DND-41 (cell line): ENCODE measurements around the gene CYP1A1.

Experiments
- ATAC-seq: fragments of 200-7000 bp; cut with Tn5 transposase; 3 replicates; pipeline ENCODE4 v1.9.1; 2021; ENCODE audit warnings: low read depth; ENCODE audit not compliant: insufficient read depth
- DNase-seq: peaks from one replicate; pipeline ENCODE4 v3.0.0-alpha.2; 2020
- H2AFZ ChIP-seq: 2 replicates; pipeline ENCODE4 v1.6.0; 2012; ENCODE audit warnings: low read depth, low read length
- H3K27ac ChIP-seq: 2 replicates; pipeline ENCODE4 v1.5.1; 2012; ENCODE audit warnings: low read length, inconsistent platforms
- H3K27me3 ChIP-seq: fragments of 200-600 bp; sonication (generic); 2 replicates; pipeline ENCODE4 v1.6.0; 2012; ENCODE audit warnings: low read length, mild to moderate bottlenecking, inconsistent platforms; ENCODE audit not compliant: insufficient read depth, poor library complexity
- H3K36me3 ChIP-seq: 2 replicates; pipeline ENCODE4 v1.5.1; 2012; ENCODE audit warnings: low read length, inconsistent platforms; ENCODE audit not compliant: insufficient read depth
- H3K4me1 ChIP-seq: 2 replicates; pipeline ENCODE4 v1.5.1; 2012; ENCODE audit warnings: mild to moderate bottlenecking, low read length; ENCODE audit not compliant: insufficient read depth
- H3K4me2 ChIP-seq: 2 replicates; pipeline ENCODE4 v1.6.0; 2012; ENCODE audit warnings: mild to moderate bottlenecking, moderate library complexity, low read length, inconsistent platforms; ENCODE audit not compliant: insufficient read depth
- H3K4me3 ChIP-seq, 2 experiments: fragments of 200-600 bp in 1 of 2; shearing (Covaris generic) in 1 of 2; 2 replicates each; pipeline ENCODE4 v1.5.1; 2012 to 2016; ENCODE audit warnings: inconsistent platforms in 2 of 2, low read length in 2 of 2, mild to moderate bottlenecking in 2 of 2, low read depth in 1 of 2, moderate library complexity in 1 of 2
- H3K79me2 ChIP-seq: 2 replicates; pipeline ENCODE4 v1.6.0; 2012; ENCODE audit warnings: low read length, inconsistent platforms; ENCODE audit not compliant: insufficient read depth
- H3K9ac ChIP-seq: 2 replicates; pipeline ENCODE4 v1.6.0; 2012; ENCODE audit warnings: low read depth, mild to moderate bottlenecking, inconsistent platforms, low read length, moderate library complexity
- H3K9me3 ChIP-seq: 2 replicates; pipeline ENCODE4 v1.5.1; 2012; ENCODE audit warnings: low read length, moderate library complexity, mild to moderate bottlenecking, inconsistent platforms; ENCODE audit not compliant: insufficient read depth, severe bottlenecking
- H4K20me1 ChIP-seq: 2 replicates; pipeline ENCODE4 v1.6.0; 2012; ENCODE audit warnings: low read length; ENCODE audit not compliant: insufficient read depth
- CTCF ChIP-seq: IDR thresholded peaks from 2 replicates; pipeline ENCODE4 v1.5.1; 2012; ENCODE audit warnings: borderline replicate concordance, low read length, moderate library complexity, mild to moderate bottlenecking; ENCODE audit not compliant: poor library complexity, severe bottlenecking; ENCODE audit errors: extremely low read depth
- EZH2 ChIP-seq: IDR thresholded peaks from 3 replicates; pipeline ENCODE4 v1.6.1; 2012; ENCODE audit warnings: borderline replicate concordance, low read depth, mild to moderate bottlenecking, moderate library complexity, low read length, inconsistent platforms; ENCODE audit not compliant: severe bottlenecking

Gene CYP1A1

GRCh38 chr15:74716651-74717050 lies 8.7 kb downstream of the CYP1A1 start:
- H3K4me2 ChIP-seq = no peak overlapping the region
- H3K27ac ChIP-seq = no peak overlapping the region
- H4K20me1 ChIP-seq = no peaks in the 10 kb centered on the region
- H3K9me3 ChIP-seq = no peaks in the 10 kb centered on the region
- H3K4me1 ChIP-seq = no peaks in the 10 kb centered on the region
- no peak overlapping the region for H2AFZ ChIP-seq
- no peak overlapping the region for H3K4me3 ChIP-seq
- H3K27me3 ChIP-seq = peaks cover 4% of the 10 kb centered on the region
- no peaks in the 10 kb centered on the region for H3K36me3 ChIP-seq
- no peak for DNase-seq
- no peak overlapping the region for H3K9ac ChIP-seq
- ATAC-seq = no peak
- no peaks in the 10 kb centered on the region for H3K79me2 ChIP-seq
- no peak for TF ChIP-seq CTCF

DNA sequence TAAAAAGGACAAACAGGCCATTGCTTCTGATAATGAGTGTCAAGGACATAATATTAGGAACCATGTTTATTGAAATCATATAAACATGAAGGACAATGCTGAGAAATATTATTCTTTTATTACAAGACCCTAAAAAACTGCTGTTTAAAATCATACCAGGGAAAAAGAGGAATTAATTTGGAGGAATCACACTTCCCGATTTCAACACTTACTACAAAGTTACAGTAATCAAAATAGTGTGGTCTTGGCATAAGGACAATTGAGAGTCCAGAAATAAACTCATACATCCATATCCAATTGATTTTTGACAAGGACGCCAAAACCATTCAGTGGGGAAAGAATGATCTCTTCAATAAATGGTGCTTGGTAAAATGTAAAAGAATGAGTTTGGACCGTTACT lies 13.0 kb downstream of the CYP1A1 start:
- DNase-seq (no peak), ATAC-seq (no peak)
- Histone ChIP-seq H3K4me3 (no peak overlapping the region), H3K27ac (no peak overlapping the region), H3K4me2 (no peak overlapping the region), H4K20me1 (no peaks in the 10 kb centered on the region), H3K9ac (no peak overlapping the region), H3K9me3 (no peaks in the 10 kb centered on the region), H3K36me3 (no peaks in the 10 kb centered on the region), H2AFZ (no peak overlapping the region), H3K27me3 (no peaks in the 10 kb centered on the region), H3K79me2 (no peaks in the 10 kb centered on the region), H3K4me1 (no peaks in the 10 kb centered on the region)
- TF ChIP-seq CTCF = no peak
- no peak for TF ChIP-seq EZH2

- Histone ChIP-seq H3K36me3 (no peaks in the 10 kb centered on the region), H3K27me3 (no peaks in the 10 kb centered on the region), H3K9me3 (no peaks in the 10 kb centered on the region), H3K4me2 (no peak overlapping the region), H3K27ac (no peak overlapping the region), H3K4me1 (no peaks in the 10 kb centered on the region), H2AFZ (no peak overlapping the region), H3K9ac (no peak overlapping the region), H4K20me1 (no peaks in the 10 kb centered on the region), H3K79me2 (no peaks in the 10 kb centered on the region), H3K4me3 (no peak overlapping the region)
- ATAC-seq (no peak), DNase-seq (no peak)
- TF ChIP-seq CTCF (no peak), EZH2 (no peak)
These were observed 14.8 kb downstream of the CYP1A1 start for GRCh38 chr15:74710319-74711094.

GRCh38 chr15:74709892-74710291 lies 15.4 kb downstream of the CYP1A1 start:
- Histone ChIP-seq H3K79me2 (no peaks in the 10 kb centered on the region), H3K36me3 (no peaks in the 10 kb centered on the region), H3K9ac (no peak overlapping the region), H2AFZ (no peak overlapping the region), H3K27me3 (no peaks in the 10 kb centered on the region), H3K9me3 (no peaks in the 10 kb centered on the region), H4K20me1 (no peaks in the 10 kb centered on the region), H3K4me1 (no peaks in the 10 kb centered on the region), H3K4me3 (no peak overlapping the region), H3K4me2 (no peak overlapping the region), H3K27ac (no peak overlapping the region)
- DNase-seq = no peak
- TF ChIP-seq CTCF (no peak), EZH2 (no peak)
- ATAC-seq = no peak
